ENCODE measurements around the gene SFMBT1.

GRCh38 chr3:52931889-52932288 lies 114.0 kb downstream of the SFMBT1 start:
- TF ChIP-seq CTCF (IDR thresholded peaks at IDR 0.05), result no peak
- TF ChIP-seq POLR2A (IDR thresholded peaks at IDR 0.05), result no peak

Measured in right lobe of liver (tissue), 4 donors.